ENCODE measurements around the gene LRRC17. TPM values are rescaled to one million over a fixed set of nuclear protein-coding genes. Genes with fewer than 3 reads are reported as not detected.

The LRRC17 gene
- total RNA-seq, 4 donors from 2014 or later: 1.5 to 7.6 (median 3.1) TPM

DNA sequence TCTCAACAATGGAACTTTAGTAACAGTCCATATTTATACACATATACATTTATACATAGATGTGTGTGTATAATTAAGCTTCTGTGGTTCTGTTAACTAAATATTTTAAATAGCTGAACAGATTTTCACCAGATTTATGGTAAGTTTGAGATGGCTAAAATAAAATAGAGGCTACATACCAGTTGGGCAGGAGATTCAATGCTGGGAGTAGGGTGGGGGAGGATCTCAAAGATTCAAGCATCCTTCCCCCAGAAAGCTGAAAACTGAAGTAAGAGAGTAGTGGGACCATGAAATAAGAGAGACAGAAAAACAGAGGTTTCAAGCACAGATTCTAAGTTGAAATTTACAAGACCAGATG, 14.0 kb downstream of the LRRC17 start:
- no peaks in the 10 kb centered on the region for H3K27me3 ChIP-seq
- no peaks in the 10 kb centered on the region for H3K36me3 ChIP-seq
- no peak for TF ChIP-seq POLR2AphosphoS5 (IDR thresholded peaks at IDR 0.05)
- no peak overlapping the region for H3K4me3 ChIP-seq
- H3K27ac ChIP-seq: no peak overlapping the region
- no peaks in the 10 kb centered on the region for H3K9me3 ChIP-seq
- peaks cover 0 to 21% (median 0%) of the 10 kb centered on the region in 3 donors for H3K4me1 ChIP-seq
- no peak for ATAC-seq

DNA sequence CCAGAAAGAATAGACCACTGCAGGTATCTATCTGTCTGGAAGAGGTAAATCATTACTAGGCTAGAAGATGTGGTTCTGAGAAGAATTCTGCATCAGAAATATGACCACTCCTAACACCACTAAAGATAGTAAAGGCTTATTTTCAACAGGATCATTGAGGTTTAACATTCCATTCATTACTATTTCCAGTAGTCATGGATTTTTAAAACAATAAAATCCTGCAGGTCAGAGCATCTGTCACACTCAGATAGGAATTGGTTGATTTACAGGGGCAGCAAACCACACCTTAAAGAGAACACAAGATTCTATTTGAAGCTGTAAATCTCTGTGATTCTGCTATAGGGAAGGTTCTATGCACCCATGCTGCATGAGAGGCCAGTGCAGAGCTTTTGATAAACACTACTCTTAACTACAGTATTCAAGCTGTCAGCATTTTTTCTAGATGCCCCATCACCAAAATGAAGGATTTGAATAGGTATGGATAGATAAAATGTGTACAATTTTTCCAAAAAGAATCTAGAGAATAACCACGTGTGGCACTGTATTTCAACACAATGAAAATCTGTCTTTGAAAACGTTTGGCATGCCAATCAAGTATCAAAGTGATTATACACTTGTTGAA, 14.6 kb downstream of the LRRC17 start:
- ATAC-seq: no peak

DNA sequence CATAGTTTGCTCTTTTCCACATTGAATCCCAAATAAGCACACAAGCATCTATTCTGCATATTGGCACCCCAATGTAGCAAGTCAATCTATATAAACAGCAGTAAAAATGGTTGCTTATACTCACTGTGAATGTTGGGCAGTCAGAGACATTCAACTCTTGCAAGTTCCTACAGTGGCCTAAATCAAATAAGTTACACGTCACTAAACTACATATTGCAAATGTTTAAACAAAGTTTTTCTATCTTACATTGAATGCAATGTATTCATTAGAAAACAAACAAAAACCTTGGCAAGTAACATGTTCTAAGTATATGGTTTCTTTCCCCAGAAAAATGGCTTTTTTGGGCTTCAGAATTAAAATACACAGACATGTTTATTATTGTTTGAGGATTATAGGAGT, 19.0 kb downstream of the LRRC17 start:
- no peaks in the 10 kb centered on the region for H3K9me3 ChIP-seq
- ATAC-seq: no peak
- H3K4me3 ChIP-seq: no peak overlapping the region
- no peak overlapping the region for H3K27ac ChIP-seq
- H3K4me1 ChIP-seq: peaks cover 0 to 51% (median 3%) of the 10 kb centered on the region in 3 donors
- no peak for TF ChIP-seq POLR2A (IDR thresholded peaks at IDR 0.05)
- no peak for TF ChIP-seq EP300 (IDR thresholded peaks at IDR 0.05)
- no peak for TF ChIP-seq POLR2AphosphoS5 (IDR thresholded peaks at IDR 0.05)
- TF ChIP-seq, protein P1, sequence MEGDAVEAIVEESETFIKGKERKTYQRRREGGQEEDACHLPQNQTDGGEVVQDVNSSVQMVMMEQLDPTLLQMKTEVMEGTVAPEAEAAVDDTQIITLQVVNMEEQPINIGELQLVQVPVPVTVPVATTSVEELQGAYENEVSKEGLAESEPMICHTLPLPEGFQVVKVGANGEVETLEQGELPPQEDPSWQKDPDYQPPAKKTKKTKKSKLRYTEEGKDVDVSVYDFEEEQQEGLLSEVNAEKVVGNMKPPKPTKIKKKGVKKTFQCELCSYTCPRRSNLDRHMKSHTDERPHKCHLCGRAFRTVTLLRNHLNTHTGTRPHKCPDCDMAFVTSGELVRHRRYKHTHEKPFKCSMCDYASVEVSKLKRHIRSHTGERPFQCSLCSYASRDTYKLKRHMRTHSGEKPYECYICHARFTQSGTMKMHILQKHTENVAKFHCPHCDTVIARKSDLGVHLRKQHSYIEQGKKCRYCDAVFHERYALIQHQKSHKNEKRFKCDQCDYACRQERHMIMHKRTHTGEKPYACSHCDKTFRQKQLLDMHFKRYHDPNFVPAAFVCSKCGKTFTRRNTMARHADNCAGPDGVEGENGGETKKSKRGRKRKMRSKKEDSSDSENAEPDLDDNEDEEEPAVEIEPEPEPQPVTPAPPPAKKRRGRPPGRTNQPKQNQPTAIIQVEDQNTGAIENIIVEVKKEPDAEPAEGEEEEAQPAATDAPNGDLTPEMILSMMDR (IDR thresholded peaks at IDR 0.05): no peak
- no peaks in the 10 kb centered on the region for H3K36me3 ChIP-seq
- WGBS, 2 donors (ENCODE audit: low coverage in 1 of 2): 63 to 64% methylated on average over 1 of the region's 1 CpG
- H3K27me3 ChIP-seq: no peaks in the 10 kb centered on the region

More for the DNA sequence above, 14.6 kb downstream of the LRRC17 start:
- no peak overlapping the region for H3K4me3 ChIP-seq
- H3K27ac ChIP-seq: no peak overlapping the region
- peaks cover 0 to 21% (median 0%) of the 10 kb centered on the region in 3 donors for H3K4me1 ChIP-seq
- TF ChIP-seq, protein P1 (IDR thresholded peaks at IDR 0.05): no peak
- TF ChIP-seq EP300 (IDR thresholded peaks at IDR 0.05) (no peak), POLR2AphosphoS5 (IDR thresholded peaks at IDR 0.05) (no peak), POLR2A (IDR thresholded peaks at IDR 0.05) (no peak)
- no peaks in the 10 kb centered on the region for H3K9me3 ChIP-seq
- no peaks in the 10 kb centered on the region for H3K36me3 ChIP-seq
- H3K27me3 ChIP-seq: no peaks in the 10 kb centered on the region
- WGBS, 2 donors (ENCODE audit: low coverage in 1 of 2): 40 to 42% methylated on average over 1 to 2 of the region's 2 CpGs

DNA sequence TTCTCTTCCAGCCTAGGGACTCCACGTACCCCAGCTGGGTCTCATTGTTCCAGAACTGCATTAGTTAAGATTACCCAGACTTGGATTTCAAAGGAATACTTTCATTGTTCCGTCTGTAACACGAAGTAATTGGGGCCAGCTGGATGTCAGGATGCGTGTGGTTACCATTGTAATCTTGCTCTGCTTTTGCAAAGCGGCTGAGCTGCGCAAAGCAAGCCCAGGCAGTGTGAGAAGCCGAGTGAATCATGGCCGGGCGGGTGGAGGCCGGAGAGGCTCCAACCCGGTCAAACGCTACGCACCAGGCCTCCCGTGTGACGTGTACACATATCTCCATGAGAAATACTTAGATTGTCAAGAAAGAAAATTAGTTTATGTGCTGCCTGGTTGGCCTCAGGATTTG, 21.0 kb downstream of the LRRC17 start:
- peak overlapping the region in 1 of 2 donors; percentile 22 for H3K4me3 ChIP-seq
- ATAC-seq: peak; percentile 96
- TF ChIP-seq POLR2A (IDR thresholded peaks at IDR 0.05) (no peak), POLR2AphosphoS5 (IDR thresholded peaks at IDR 0.05) (peak; percentile 24), EP300 (IDR thresholded peaks at IDR 0.05) (no peak)
- TF ChIP-seq, protein P1 (IDR thresholded peaks at IDR 0.05): no peak
- WGBS, 2 donors (ENCODE audit: low coverage in 1 of 2): 21 to 51% methylated on average over 4 to 9 of the region's 15 CpGs
- H3K27me3 ChIP-seq: no peaks in the 10 kb centered on the region
- H3K4me1 ChIP-seq: peaks cover 3 to 53% (median 3%) of the 10 kb centered on the region in 3 donors
- no peaks in the 10 kb centered on the region for H3K9me3 ChIP-seq
- H3K36me3 ChIP-seq: no peaks in the 10 kb centered on the region
- peak overlapping the region; percentile 14 to 79 (median 68) for H3K27ac ChIP-seq

DNA sequence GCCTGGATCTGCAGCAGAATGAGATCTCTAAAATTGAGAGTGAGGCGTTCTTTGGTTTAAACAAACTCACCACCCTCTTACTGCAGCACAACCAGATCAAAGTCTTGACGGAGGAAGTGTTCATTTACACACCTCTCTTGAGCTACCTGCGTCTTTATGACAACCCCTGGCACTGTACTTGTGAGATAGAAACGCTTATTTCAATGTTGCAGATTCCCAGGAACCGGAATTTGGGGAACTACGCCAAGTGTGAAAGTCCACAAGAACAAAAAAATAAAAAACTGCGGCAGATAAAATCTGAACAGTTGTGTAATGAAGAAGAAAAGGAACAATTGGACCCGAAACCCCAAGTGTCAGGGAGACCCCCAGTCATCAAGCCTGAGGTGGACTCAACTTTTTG, 21.4 kb downstream of the LRRC17 start:
- Histone ChIP-seq H3K4me1 (peaks cover 3 to 58% (median 3%) of the 10 kb centered on the region in 3 donors), H3K9me3 (no peaks in the 10 kb centered on the region), H3K4me3 (peak overlapping the region in 1 of 2 donors; percentile 22), H3K27ac (peak overlapping the region; percentile 14 to 79 (median 68)), H3K27me3 (no peaks in the 10 kb centered on the region), H3K36me3 (no peaks in the 10 kb centered on the region)
- TF ChIP-seq, protein P1 (IDR thresholded peaks at IDR 0.05): no peak
- no peak for TF ChIP-seq POLR2A (IDR thresholded peaks at IDR 0.05)
- TF ChIP-seq EP300 (IDR thresholded peaks at IDR 0.05): no peak
- TF ChIP-seq POLR2AphosphoS5 (IDR thresholded peaks at IDR 0.05): no peak
- 25 to 65% methylated on average over 7 to 8 of the region's 8 CpGs for WGBS, 2 donors (ENCODE audit: low coverage in 1 of 2)
- peak; percentile 9 for ATAC-seq
